HepG2 (cell line): ENCODE data around the gene COL26A1.

Source experiments
- CEBPG ChIP-seq: IDR thresholded peaks from 2 replicates; pipeline ENCODE4 v1.6.1; 2016
- CTCF ChIP-seq: sonication (generic); formaldehyde crosslinking; IDR thresholded peaks from 2 replicates; pipeline ENCODE4 v1.5.0; 2020; ENCODE audit warnings: mild to moderate bottlenecking, missing genetic modification reagents, moderate library complexity
- EZH2 ChIP-seq: conservative IDR thresholded peaks from 2 replicates; pipeline ENCODE4 v1.6.1; 2012; ENCODE audit warnings: mild to moderate bottlenecking, low read depth, low read length, moderate library complexity
- HBP1 ChIP-seq: IDR thresholded peaks from 2 replicates; pipeline ENCODE4 v1.6.1; 2016; ENCODE audit warnings: low read depth, control low read depth
- MAFF ChIP-seq: IDR thresholded peaks from 2 replicates; pipeline ENCODE4 v1.6.1; 2011; ENCODE audit warnings: low read depth, low read length, improper control_type of control experiment
- POLR2AphosphoS5 ChIP-seq: IDR thresholded peaks from 2 replicates; pipeline ENCODE4 v1.6.1; 2012; ENCODE audit warnings: low read depth, low read length
- SRSF4 ChIP-seq: fragments of 200-400 bp; formaldehyde crosslinking; IDR thresholded peaks from one replicate; pipeline ENCODE4 v1.6.1; 2018; ENCODE audit warnings: mild to moderate bottlenecking, low read depth, low read length, moderate library complexity; ENCODE audit not compliant: poor library complexity, severe bottlenecking
- UBTF ChIP-seq: sonication (generic); formaldehyde crosslinking; IDR thresholded peaks from 2 replicates; pipeline ENCODE4 v1.4.0; 2020; ENCODE audit warnings: mild to moderate bottlenecking, missing genetic modification reagents
- ZNF530 ChIP-seq: sonication (generic); formaldehyde crosslinking; IDR thresholded peaks from 2 replicates; pipeline ENCODE4 v1.5.0; 2020; ENCODE audit warnings: low read depth, mild to moderate bottlenecking, missing genetic modification reagents
- ZNF564 ChIP-seq: sonication (generic); formaldehyde crosslinking; IDR thresholded peaks from 2 replicates; pipeline ENCODE4 v1.8.1; 2023; ENCODE audit warnings: mild to moderate bottlenecking, missing genetic modification reagents
- ZNF780A ChIP-seq: sonication (generic); formaldehyde crosslinking; IDR thresholded peaks from 2 replicates; pipeline ENCODE4 v1.8.0; 2022; ENCODE audit warnings: mild to moderate bottlenecking, missing genetic modification reagents, moderate library complexity

GRCh38 chr7:101506531-101506930 lies 143.9 kb downstream of the COL26A1 start:
- TF ChIP-seq HBP1 (CRISPR knock-in tag) (no peak), MAFF (no peak), ZNF530 (CRISPR knock-in tag) (no peak), POLR2AphosphoS5 (no peak), UBTF (no peak), SRSF4 (no peak), ZNF780A (CRISPR knock-in tag) (no peak), CEBPG (CRISPR knock-in tag) (no peak), EZH2 (no peak), ZNF564 (CRISPR knock-in tag) (no peak), CTCF (CRISPR knock-in tag) (no peak)
